Fibroblast of lung (primary cell): ENCODE data around the gene TSEN15. TPM values are rescaled to one million over a fixed set of nuclear protein-coding genes. Genes with fewer than 3 reads are reported as not detected.

ENCODE experiments used
- DNase-seq, 2 donors: peaks; one replicate each; pipeline versions ENCODE4 v3.0.0 to v3.0.0-alpha.2; 2010; ENCODE audit warnings: low read depth in 2 of 2
- H2AFZ ChIP-seq: 2 replicates; pipeline ENCODE4 v1.5.1; 2012; ENCODE audit warnings: low read length, control low read depth, inconsistent platforms
- H3K27ac ChIP-seq: 2 replicates; pipeline ENCODE4 v1.5.1; 2011; ENCODE audit warnings: low read length, control low read depth; ENCODE audit not compliant: insufficient read depth
- H3K27me3 ChIP-seq: 2 replicates; pipeline ENCODE4 v1.5.1; 2011; ENCODE audit warnings: mild to moderate bottlenecking, low read length; ENCODE audit not compliant: control insufficient read depth, insufficient read depth
- H3K36me3 ChIP-seq: 2 replicates; pipeline ENCODE4 v1.5.1; 2011; ENCODE audit warnings: low read length; ENCODE audit not compliant: control insufficient read depth, insufficient read depth
- H3K4me1 ChIP-seq: 2 replicates; pipeline ENCODE4 v1.5.1; 2011; ENCODE audit warnings: low read length; ENCODE audit not compliant: control insufficient read depth, insufficient read depth; ENCODE audit errors: extremely low read depth
- H3K4me2 ChIP-seq: 2 replicates; pipeline ENCODE4 v1.5.1; 2011; ENCODE audit warnings: low read length, control low read depth; ENCODE audit not compliant: insufficient read depth; ENCODE audit errors: extremely low read depth
- H3K4me3 ChIP-seq, 4 experiments: fragments of 200-600 bp in 1 of 4; sonication (generic) in 1 of 4; replicated peaks in 1 of 4; 2 replicates each; pipeline ENCODE4 v1.5.1; 2011 to 2016; ENCODE audit warnings: low read length in 4 of 4, low read depth in 3 of 4, mild to moderate bottlenecking in 3 of 4, control low read depth in 2 of 4, inconsistent platforms in 1 of 4, mixed read lengths in 1 of 4; ENCODE audit not compliant: insufficient read depth in 1 of 4; ENCODE audit errors: control extremely low read depth in 1 of 4
- H3K79me2 ChIP-seq: 2 replicates; pipeline ENCODE4 v1.5.1; 2012; ENCODE audit warnings: mild to moderate bottlenecking, low read length, inconsistent platforms; ENCODE audit not compliant: control insufficient read depth, insufficient read depth
- H3K9ac ChIP-seq: 2 replicates; pipeline ENCODE4 v1.5.1; 2011; ENCODE audit warnings: mild to moderate bottlenecking, low read length, control low read depth; ENCODE audit not compliant: insufficient read depth
- H3K9me3 ChIP-seq: 2 replicates; pipeline ENCODE4 v1.5.1; 2012; ENCODE audit warnings: low read depth, low read length; ENCODE audit not compliant: control insufficient read depth, insufficient read depth
- H4K20me1 ChIP-seq: 2 replicates; pipeline ENCODE4 v1.5.1; 2011; ENCODE audit warnings: low read length; ENCODE audit not compliant: control insufficient read depth, insufficient read depth; ENCODE audit errors: extremely low read depth
- CTCF ChIP-seq, 2 donors: IDR thresholded peaks in 1 of 2; conservative IDR thresholded peaks in 1 of 2; 1 replicate in 1 of 2; 2 replicates in 1 of 2; pipeline ENCODE4 v1.5.1; 2011 to 2012; ENCODE audit warnings: low read length in 2 of 2, control low read depth in 1 of 2, inconsistent platforms in 1 of 2, low read depth in 1 of 2, mild to moderate bottlenecking in 1 of 2
- EZH2 ChIP-seq: IDR thresholded peaks from 2 replicates; pipeline ENCODE4 v1.5.1; 2012; ENCODE audit warnings: low read length, control low read depth, mild to moderate bottlenecking; ENCODE audit errors: missing control alignments
- polyA plus RNA-seq, 2 donors: library from polyadenylated mRNA; depleted of rRNA in 1 of 2; stranded (reverse) in 1 of 2; unstranded in 1 of 2; fragments of >200 nt; gene quantifications; 2 replicates each; pipeline ENCODE4 v1.2.1, GENCODE V29; 2011 to 2012; ENCODE audit warnings: missing spikeins in 1 of 2
- total RNA-seq: library from RNA; depleted of rRNA; stranded (reverse); fragments of >200 nt; gene quantifications from 2 replicates; pipeline ENCODE4 v1.2.1, GENCODE V29; 2014

The TSEN15 gene
- total and polyA plus RNA-seq, 2 donors (not counting 1 experiment from before 2014, with no cell fraction given), result 53.7 to 74.2 TPM

DNA sequence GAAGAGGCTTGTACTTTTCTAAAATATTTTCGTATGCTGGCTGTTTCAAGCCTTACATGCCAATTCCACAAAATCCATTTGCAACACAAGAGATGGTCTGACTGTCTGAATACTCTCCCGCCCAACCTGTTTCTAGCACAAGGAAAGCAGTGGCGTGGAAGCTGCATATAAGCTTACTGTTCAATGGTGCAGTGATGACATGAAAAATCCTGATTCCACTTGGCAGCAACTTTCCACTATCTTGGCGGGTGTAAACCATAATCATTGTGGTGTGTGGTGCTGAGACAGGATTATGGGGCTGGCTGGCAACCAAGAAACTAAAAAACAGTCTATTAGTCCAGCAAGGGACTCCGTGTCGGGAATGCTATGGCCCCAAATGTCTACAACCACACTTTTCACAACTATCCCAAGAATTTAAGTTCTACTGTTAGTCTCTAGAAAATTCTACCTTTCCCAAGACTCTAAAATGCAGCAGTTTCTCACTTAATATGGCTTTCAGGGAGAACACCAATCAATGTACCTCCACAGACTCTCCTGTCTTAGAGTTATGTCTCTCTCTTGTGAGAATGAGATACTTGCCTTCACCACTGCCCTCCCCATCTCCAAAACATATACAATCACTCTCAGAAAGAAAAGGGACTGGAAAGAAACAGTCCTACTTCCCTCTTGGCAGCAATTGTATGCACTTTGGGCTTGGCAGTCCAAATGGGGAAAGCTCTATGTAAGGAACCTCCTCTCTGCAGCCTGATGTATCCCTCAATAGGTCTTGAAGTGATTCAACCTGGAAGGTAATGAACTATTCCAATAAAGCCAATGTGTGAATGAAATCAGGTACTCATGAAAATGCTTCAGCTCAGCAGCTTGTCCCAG lies 23.5 kb upstream of the TSEN15 start:
- Histone ChIP-seq H3K36me3 (no peaks in the 10 kb centered on the region), H3K4me2 (no peak overlapping the region)

GRCh38 chr1:184028854-184029623 lies 22.5 kb upstream of the TSEN15 start:
- Histone ChIP-seq H3K27me3 (no peaks in the 10 kb centered on the region), H3K9ac (no peak overlapping the region), H3K36me3 (no peaks in the 10 kb centered on the region), H4K20me1 (no peaks in the 10 kb centered on the region), H3K4me3 (no peak overlapping the region), H3K4me1 (peaks cover 9% of the 10 kb centered on the region), H3K9me3 (no peaks in the 10 kb centered on the region), H3K4me2 (no peak overlapping the region), H3K27ac (no peak overlapping the region), H3K79me2 (no peaks in the 10 kb centered on the region), H2AFZ (no peak overlapping the region)
- TF ChIP-seq CTCF (conservative IDR thresholded peaks at IDR 0.05 in 1 of 2, IDR thresholded peaks at IDR 0.05 in 1 of 2; ENCODE audit: low read depth in 1 of 2, low read length in 2 of 2) (no peak), EZH2 (no peak)
- DNase-seq, result no peak

More for the DNA sequence above, 23.5 kb upstream of the TSEN15 start:
- Histone ChIP-seq H3K9ac (no peak overlapping the region), H3K79me2 (no peaks in the 10 kb centered on the region), H3K9me3 (no peaks in the 10 kb centered on the region), H3K27me3 (no peaks in the 10 kb centered on the region), H4K20me1 (no peaks in the 10 kb centered on the region), H3K27ac (no peak overlapping the region), H3K4me3 (no peak overlapping the region), H2AFZ (no peak overlapping the region), H3K4me1 (peaks cover 10% of the 10 kb centered on the region)
- TF ChIP-seq CTCF (conservative IDR thresholded peaks at IDR 0.05 in 1 of 2, IDR thresholded peaks at IDR 0.05 in 1 of 2; ENCODE audit: low read depth in 1 of 2, low read length in 2 of 2), result no peak
- no peak for TF ChIP-seq EZH2
- peak in 1 of 2 donors; percentile 37 for DNase-seq

DNA sequence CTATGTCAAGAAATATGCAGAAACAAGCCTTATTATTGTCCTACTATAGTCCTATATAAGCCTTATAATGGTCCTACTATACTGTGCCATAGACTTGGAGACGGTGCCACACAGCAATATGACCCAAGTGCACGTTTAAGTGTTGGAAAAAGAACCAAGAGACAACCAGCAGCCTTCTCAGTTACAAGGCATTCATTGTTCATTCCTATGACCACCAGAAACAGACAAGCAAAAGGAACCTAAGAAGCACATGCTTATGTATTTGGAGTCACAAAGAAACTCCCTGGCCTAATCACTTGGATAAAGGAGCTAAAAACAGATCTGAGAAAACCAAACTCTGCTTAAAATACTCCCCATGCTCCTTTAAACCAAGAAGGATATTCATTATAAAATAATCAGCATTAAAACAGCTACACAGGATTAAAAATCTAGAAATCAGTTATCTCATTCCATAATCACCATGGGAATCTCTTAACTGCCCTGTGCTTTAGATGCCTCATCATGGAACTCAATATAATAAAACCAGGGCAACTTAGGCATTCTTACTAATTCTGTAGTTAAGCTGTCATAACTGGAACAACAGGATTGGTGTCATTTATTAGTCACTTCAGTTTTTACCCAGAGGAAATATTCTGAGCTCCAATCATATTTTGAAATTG lies 21.0 kb upstream of the TSEN15 start:
- Histone ChIP-seq H3K4me2 (no peak overlapping the region), H3K27ac (no peak overlapping the region), H3K4me1 (peaks cover 3% of the 10 kb centered on the region), H3K36me3 (no peaks in the 10 kb centered on the region), H3K4me3 (no peak overlapping the region), H3K79me2 (no peaks in the 10 kb centered on the region), H2AFZ (no peak overlapping the region), H3K27me3 (no peaks in the 10 kb centered on the region), H3K9ac (no peak overlapping the region), H3K9me3 (no peaks in the 10 kb centered on the region), H4K20me1 (no peaks in the 10 kb centered on the region)
- no peak for TF ChIP-seq CTCF (conservative IDR thresholded peaks at IDR 0.05 in 1 of 2, IDR thresholded peaks at IDR 0.05 in 1 of 2; ENCODE audit: low read depth in 1 of 2, low read length in 2 of 2)
- no peak for TF ChIP-seq EZH2
- DNase-seq, result no peak
